RWPE1 (cell line): ENCODE measurements around the gene ARMH2.

Experiments used
- CTCF ChIA-PET: fragments of 350-600 bp; sonication (Branson Sonifier 250); formaldehyde crosslinking; extraction: SDS; loops from one replicate; lab custom pipeline; 2021; lab: Yijun Ruan, JAX
- POLR2A ChIA-PET: fragments of 400-600 bp; formaldehyde crosslinking; extraction: SDS; loops from one replicate; lab custom pipeline; 2020; ENCODE audit warnings: antibody characterized with exemption; ENCODE audit not compliant: low non-redundant PET; lab: Yijun Ruan, JAX
- DNase-seq: peaks from one replicate; pipeline ENCODE4 v3.0.0; 2012; ENCODE audit warnings: low spot score
- H3K27ac ChIP-seq: fragments of 450-650 bp; 2 replicates; pipeline ENCODE4 v1.5.1; 2017
- TF ChIP-seq, protein P1 (sequence below): fragments of 450-650 bp; conservative IDR thresholded peaks from 2 replicates; pipeline ENCODE4 v1.5.1; 2017; ENCODE audit warnings: low read depth, mild to moderate bottlenecking

Gene ARMH2

GRCh38 chr6:24823185-24823584, 24.5 kb upstream of the ARMH2 start:
- no peak for DNase-seq
- H3K27ac ChIP-seq, result no peak overlapping the region
- CTCF ChIA-PET, result interaction anchor here (0.6 to 0.7 kb wide), 2 partner anchors 163 to 233 kb away, joined by 3 to 7 read pairs; no protein-coding TSS in a partner anchor
- TF ChIP-seq, protein P1, sequence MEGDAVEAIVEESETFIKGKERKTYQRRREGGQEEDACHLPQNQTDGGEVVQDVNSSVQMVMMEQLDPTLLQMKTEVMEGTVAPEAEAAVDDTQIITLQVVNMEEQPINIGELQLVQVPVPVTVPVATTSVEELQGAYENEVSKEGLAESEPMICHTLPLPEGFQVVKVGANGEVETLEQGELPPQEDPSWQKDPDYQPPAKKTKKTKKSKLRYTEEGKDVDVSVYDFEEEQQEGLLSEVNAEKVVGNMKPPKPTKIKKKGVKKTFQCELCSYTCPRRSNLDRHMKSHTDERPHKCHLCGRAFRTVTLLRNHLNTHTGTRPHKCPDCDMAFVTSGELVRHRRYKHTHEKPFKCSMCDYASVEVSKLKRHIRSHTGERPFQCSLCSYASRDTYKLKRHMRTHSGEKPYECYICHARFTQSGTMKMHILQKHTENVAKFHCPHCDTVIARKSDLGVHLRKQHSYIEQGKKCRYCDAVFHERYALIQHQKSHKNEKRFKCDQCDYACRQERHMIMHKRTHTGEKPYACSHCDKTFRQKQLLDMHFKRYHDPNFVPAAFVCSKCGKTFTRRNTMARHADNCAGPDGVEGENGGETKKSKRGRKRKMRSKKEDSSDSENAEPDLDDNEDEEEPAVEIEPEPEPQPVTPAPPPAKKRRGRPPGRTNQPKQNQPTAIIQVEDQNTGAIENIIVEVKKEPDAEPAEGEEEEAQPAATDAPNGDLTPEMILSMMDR, result no peak
- POLR2A ChIA-PET, result no interaction called here

GRCh38 chr6:24822696-24823095, 24.0 kb upstream of the ARMH2 start:
- TF ChIP-seq, protein P1, result no peak
- POLR2A ChIA-PET, result no interaction called here
- CTCF ChIA-PET, result interaction anchor here (0.6 to 0.7 kb wide), 2 partner anchors 164 to 234 kb away, joined by 3 to 7 read pairs; no protein-coding TSS in a partner anchor
- H3K27ac ChIP-seq, result no peak overlapping the region
- DNase-seq, result no peak

DNA sequence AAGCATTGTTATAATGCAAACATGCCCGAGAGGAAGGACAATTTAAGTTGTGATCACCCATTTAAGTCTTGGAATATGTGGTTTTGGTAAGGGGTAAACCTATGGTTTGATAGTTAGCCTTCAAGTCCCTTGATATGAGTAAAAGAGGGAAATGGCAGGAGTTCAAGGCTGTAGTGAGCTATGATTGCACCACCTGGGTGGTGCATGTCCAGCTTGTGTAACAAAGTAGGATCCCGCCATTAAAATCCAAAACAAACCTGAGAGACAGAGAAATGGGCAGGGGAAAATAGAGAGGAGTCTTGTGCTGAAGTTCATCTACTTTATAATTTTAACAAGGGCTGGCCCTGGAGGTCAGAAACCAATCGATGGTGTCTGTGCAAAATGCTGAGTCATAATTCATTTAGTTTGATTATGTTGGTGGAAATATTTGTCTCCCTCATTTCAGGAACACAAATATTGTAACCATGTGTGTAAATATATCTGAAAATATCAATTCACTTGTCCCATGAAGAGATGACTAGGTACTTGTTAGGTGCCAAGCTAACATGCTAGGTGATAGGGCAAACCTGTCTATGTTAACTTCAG, 23.2 kb upstream of the ARMH2 start:
- TF ChIP-seq, protein P1, result no peak
- DNase-seq, result no peak
- CTCF ChIA-PET, result no interaction called here
- no peak overlapping the region for H3K27ac ChIP-seq
- POLR2A ChIA-PET, result no interaction called here

DNA sequence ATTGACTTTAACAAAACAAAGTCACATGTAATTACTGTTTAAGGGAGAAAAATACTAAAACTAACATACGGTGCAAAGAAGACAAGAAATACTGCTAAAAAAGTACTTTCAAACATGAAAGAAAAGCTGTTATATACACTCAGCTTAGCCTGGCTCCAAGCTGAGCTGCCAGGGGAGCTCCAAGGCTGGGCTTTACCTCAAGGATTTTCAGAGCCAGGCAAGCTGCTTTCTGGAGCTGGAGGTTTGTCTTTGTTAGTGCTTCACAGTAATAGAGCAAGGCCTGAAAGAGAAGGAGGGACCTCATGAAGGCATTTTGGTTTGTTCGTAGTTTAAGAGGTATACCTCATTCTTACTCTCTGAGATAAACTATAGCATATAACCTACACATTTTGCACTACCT, 19.6 kb upstream of the ARMH2 start:
- no peak overlapping the region for H3K27ac ChIP-seq
- TF ChIP-seq, protein P1, result no peak
- no peak for DNase-seq
- POLR2A ChIA-PET, result interaction anchor here (0.7 kb wide), 1 partner anchor 11 kb away, joined by 3 read pairs; no protein-coding TSS in a partner anchor
- CTCF ChIA-PET, result interaction anchor here (0.8 kb wide), 1 partner anchor 37 kb away, joined by 3 read pairs; no protein-coding TSS in a partner anchor

GRCh38 chr6:24809728-24810127, 11.0 kb upstream of the ARMH2 start:
- POLR2A ChIA-PET, result no interaction called here
- H3K27ac ChIP-seq, result no peak overlapping the region
- TF ChIP-seq, protein P1, result no peak

DNA sequence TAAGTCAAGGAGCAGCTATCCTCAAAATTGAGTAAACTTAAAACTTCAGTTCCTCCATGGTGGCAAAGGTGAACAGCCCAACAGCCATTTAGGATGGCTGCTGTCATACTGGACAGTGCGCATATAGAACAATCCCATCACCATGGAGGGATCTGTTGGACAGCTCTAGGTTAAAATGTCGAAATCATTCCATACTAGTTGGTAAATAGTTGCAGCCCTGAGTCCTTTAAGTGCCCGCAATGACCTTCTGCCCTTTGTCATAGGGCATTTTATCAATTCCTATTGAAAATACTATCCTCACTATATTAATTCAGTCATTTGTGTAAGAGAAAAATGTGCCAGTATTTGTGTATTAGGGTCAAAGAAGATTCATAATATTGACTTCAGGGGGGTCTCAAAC, 8.9 kb upstream of the ARMH2 start:
- ChIA-PET CTCF (no interaction called here), POLR2A (interaction anchor here (0.6 kb wide), 1 partner anchor 11 kb away, joined by 3 read pairs; no protein-coding TSS in a partner anchor)
- TF ChIP-seq, protein P1, result no peak
- no peak overlapping the region for H3K27ac ChIP-seq
- no peak for DNase-seq

More at GRCh38 chr6:24809728-24810127, 11.0 kb upstream of the ARMH2 start:
- CTCF ChIA-PET, result interaction anchor here (0.6 kb wide), 1 partner anchor 563 kb away, joined by 4 read pairs; no protein-coding TSS in a partner anchor
- no peak for DNase-seq
